ENCODE measurements around the gene SLC35E2B.

The SLC35E2B gene

DNA sequence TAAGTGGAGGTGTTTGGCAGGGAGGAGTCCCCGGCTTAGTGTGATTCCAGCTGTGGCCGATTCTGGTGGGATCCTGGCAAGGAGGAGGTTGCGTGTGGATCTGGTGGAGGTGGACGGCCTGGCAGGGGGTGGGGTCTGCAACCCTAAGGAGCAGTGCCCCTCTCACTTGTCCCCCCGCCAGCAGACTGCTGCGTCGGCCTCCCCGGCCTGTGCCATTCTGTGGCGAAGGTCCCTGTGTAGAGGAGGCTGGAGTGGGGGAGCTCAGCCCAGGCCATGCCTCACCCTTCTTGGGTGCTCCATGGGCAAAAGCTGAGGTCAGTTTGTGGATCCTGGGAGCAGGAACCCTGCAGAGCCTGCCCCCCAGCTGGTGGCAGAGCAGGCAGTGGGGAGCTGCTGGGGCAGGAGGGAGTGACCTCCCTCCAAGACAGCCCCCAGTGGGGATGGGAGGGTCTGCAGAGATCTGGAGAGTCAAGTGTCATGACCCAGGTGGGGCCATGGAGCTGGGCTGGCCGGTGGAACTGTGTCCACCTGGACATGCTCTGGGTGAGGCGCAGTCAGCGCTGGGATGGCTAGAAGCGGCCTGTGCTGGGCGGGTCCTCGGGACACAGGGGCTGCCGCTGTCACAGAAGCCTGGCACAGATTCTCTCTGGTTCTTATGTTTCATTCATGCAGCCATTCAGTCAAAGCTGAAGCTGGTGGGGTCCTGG, 72.0 kb downstream of the SLC35E2B start:
- H3K9me3 ChIP-seq (ENCODE audit: low read length): no peaks in the 10 kb centered on the region
- TF ChIP-seq EZH2 (IDR thresholded peaks at IDR 0.05; ENCODE audit: borderline replicate concordance, low read length): no peak
- no peak for TF ChIP-seq CTCF (IDR thresholded peaks at IDR 0.05; ENCODE audit: low read length)
- H2AFZ ChIP-seq (ENCODE audit: low read length): no peak overlapping the region
- H3K9ac ChIP-seq (ENCODE audit: low read length): no peak overlapping the region
- H3K9me2 ChIP-seq (ENCODE audit: low read depth, low read length): no peaks in the 10 kb centered on the region
- H3K27me3 ChIP-seq (ENCODE audit: insufficient read depth, low read length): no peaks in the 10 kb centered on the region; the same call in 1 of the 2 replicates
- no peak overlapping the region for H3K4me2 ChIP-seq (ENCODE audit: low read length)
- no peaks in the 10 kb centered on the region for H3K79me2 ChIP-seq (ENCODE audit: insufficient read depth, low read length)
- no peaks in the 10 kb centered on the region; the same call in 1 of the 2 replicates for H3K36me3 ChIP-seq (ENCODE audit: insufficient read depth, low read length)
- H3K4me1 ChIP-seq (ENCODE audit: insufficient read depth, low read length, severe bottlenecking): peaks cover 10% of the 10 kb centered on the region
- no peak overlapping the region for H3K27ac ChIP-seq (ENCODE audit: low read depth, low read length, poor library complexity, severe bottlenecking)
- no peaks in the 10 kb centered on the region for H3F3A ChIP-seq (ENCODE audit: insufficient read depth, low read length)
- no peaks in the 10 kb centered on the region for H4K20me1 ChIP-seq (ENCODE audit: insufficient read depth, low read length)
- no peak overlapping the region for H3K4me3 ChIP-seq (ENCODE audit: low read depth, low read length, poor library complexity, severe bottlenecking)

DNA sequence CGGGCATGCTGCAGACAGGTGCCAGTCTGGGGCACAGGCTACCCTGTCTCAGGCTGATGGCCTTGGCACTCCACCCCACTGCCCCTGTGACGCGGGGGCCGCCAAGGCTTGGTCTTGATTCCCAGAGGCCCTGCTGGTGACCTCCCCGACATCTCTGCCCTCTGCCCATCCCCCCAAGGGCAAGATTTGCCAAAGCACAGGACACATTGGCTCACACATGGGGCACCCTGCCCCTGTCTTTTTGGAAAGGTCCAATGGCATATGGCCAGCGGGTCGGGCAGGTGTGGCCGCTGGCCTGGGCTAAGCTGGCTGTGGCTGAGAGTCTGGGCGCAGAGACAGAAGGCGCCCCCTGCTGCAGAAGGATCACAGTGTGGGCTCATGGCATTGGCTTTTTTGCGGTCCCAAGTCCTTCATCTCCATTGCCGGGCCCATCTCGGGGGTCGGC, 72.7 kb downstream of the SLC35E2B start:
- no peaks in the 10 kb centered on the region for H3K9me3 ChIP-seq (ENCODE audit: low read length)
- no peaks in the 10 kb centered on the region for H4K20me1 ChIP-seq (ENCODE audit: insufficient read depth, low read length)
- no peak for TF ChIP-seq EZH2 (IDR thresholded peaks at IDR 0.05; ENCODE audit: borderline replicate concordance, low read length)
- peak; percentile 59 for TF ChIP-seq CTCF (IDR thresholded peaks at IDR 0.05; ENCODE audit: low read length)
- no peaks in the 10 kb centered on the region; the same call in 1 of the 2 replicates for H3K27me3 ChIP-seq (ENCODE audit: insufficient read depth, low read length)
- H3K4me3 ChIP-seq (ENCODE audit: low read depth, low read length, poor library complexity, severe bottlenecking): no peak overlapping the region
- no peaks in the 10 kb centered on the region; the same call in 1 of the 2 replicates for H3K36me3 ChIP-seq (ENCODE audit: insufficient read depth, low read length)
- H2AFZ ChIP-seq (ENCODE audit: low read length): no peak overlapping the region
- H3K79me2 ChIP-seq (ENCODE audit: insufficient read depth, low read length): no peaks in the 10 kb centered on the region
- no peaks in the 10 kb centered on the region for H3F3A ChIP-seq (ENCODE audit: insufficient read depth, low read length)
- H3K4me1 ChIP-seq (ENCODE audit: insufficient read depth, low read length, severe bottlenecking): peaks cover 10% of the 10 kb centered on the region
- H3K27ac ChIP-seq (ENCODE audit: low read depth, low read length, poor library complexity, severe bottlenecking): no peak overlapping the region
- H3K4me2 ChIP-seq (ENCODE audit: low read length): no peak overlapping the region
- no peak overlapping the region for H3K9ac ChIP-seq (ENCODE audit: low read length)
- no peaks in the 10 kb centered on the region for H3K9me2 ChIP-seq (ENCODE audit: low read depth, low read length)

DNA sequence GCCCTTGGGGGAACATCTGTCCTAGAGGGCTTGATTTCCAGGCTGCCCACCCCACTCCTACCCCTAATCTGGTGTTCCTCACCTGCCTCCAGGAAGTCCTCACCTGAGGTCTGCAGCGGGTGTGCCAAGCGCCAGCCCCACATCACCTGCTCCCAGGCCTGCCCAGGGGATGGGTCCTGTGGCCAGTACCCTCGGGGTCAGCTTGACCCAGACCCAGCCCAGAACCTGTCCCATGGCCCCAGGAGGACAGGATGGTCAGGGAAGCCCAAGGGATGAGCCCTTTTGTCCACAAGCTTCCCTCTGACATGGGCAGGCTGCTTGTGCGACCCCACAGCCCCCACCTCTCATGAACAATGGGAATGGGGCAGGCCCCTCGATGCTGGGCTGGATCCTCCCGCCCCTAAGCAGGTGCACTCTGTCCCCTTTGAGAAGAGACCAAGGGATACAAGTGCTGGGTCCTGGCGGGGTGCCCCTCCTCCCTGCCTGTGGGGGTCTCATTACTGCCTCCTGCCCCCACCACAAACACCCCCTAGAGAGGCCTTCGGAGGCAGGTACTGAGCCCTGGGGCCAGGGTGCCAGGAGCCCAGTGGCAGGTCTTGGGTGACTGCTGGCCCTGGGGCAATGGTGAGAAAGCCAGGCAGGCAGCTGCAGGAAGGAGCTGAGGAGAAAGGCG, 74.1 kb downstream of the SLC35E2B start:
- H2AFZ ChIP-seq (ENCODE audit: low read length): no peak overlapping the region
- no peak overlapping the region for H3K9ac ChIP-seq (ENCODE audit: low read length)
- H3K4me1 ChIP-seq (ENCODE audit: insufficient read depth, low read length, severe bottlenecking): peaks cover 24% of the 10 kb centered on the region
- no peak overlapping the region for H3K27ac ChIP-seq (ENCODE audit: low read depth, low read length, poor library complexity, severe bottlenecking)
- H3K36me3 ChIP-seq (ENCODE audit: insufficient read depth, low read length): no peaks in the 10 kb centered on the region; the same call in 1 of the 2 replicates
- no peak overlapping the region for H3K4me3 ChIP-seq (ENCODE audit: low read depth, low read length, poor library complexity, severe bottlenecking)
- no peaks in the 10 kb centered on the region; the same call in 1 of the 2 replicates for H3K27me3 ChIP-seq (ENCODE audit: insufficient read depth, low read length)
- no peaks in the 10 kb centered on the region for H3F3A ChIP-seq (ENCODE audit: insufficient read depth, low read length)
- no peaks in the 10 kb centered on the region for H3K79me2 ChIP-seq (ENCODE audit: insufficient read depth, low read length)
- no peaks in the 10 kb centered on the region for H3K9me2 ChIP-seq (ENCODE audit: low read depth, low read length)
- TF ChIP-seq EZH2 (IDR thresholded peaks at IDR 0.05; ENCODE audit: borderline replicate concordance, low read length) (no peak), CTCF (IDR thresholded peaks at IDR 0.05; ENCODE audit: low read length) (no peak)
- no peaks in the 10 kb centered on the region for H4K20me1 ChIP-seq (ENCODE audit: insufficient read depth, low read length)
- no peak overlapping the region for H3K4me2 ChIP-seq (ENCODE audit: low read length)
- no peaks in the 10 kb centered on the region for H3K9me3 ChIP-seq (ENCODE audit: low read length)
